Tibial artery (tissue), 4 donors: ENCODE data around the gene SLC6A6.

Experiments
- DNase-seq, 2 donors: peaks; one replicate each; pipeline ENCODE4 v3.0.0-alpha.2; 2019
- H3K27ac ChIP-seq, 2 donors: fragments of 200-600 bp; sonication (generic) in 1 of 2; 1 replicate in 1 of 2; 2 replicates in 1 of 2; pipeline ENCODE4 v1.5.1; 2018 to 2019; ENCODE audit warnings: mild to moderate bottlenecking in 1 of 2
- H3K27me3 ChIP-seq, 2 donors: fragments of 200-600 bp; sonication (generic) in 1 of 2; one replicate each; pipeline versions ENCODE4 v1.5.1 to v1.6.0; 2016 to 2019
- H3K36me3 ChIP-seq, 3 donors: fragments of 200-600 bp; sonication (generic) in 2 of 3; one replicate each; pipeline ENCODE4 v1.5.1; 2016 to 2019; ENCODE audit warnings: mild to moderate bottlenecking in 2 of 3
- H3K4me1 ChIP-seq, 4 donors: fragments of 200-600 bp; sonication (generic) in 2 of 4; 1 replicate in 3 of 4; 2 replicates in 1 of 4; pipeline ENCODE4 v1.5.1; 2016 to 2019
- H3K4me3 ChIP-seq, 2 donors: fragments of 200-600 bp; sonication (generic) in 1 of 2; 1 replicate in 1 of 2; 2 replicates in 1 of 2; pipeline ENCODE4 v1.5.1; 2018 to 2019; ENCODE audit warnings: mild to moderate bottlenecking in 2 of 2
- H3K9me3 ChIP-seq, 3 donors: fragments of 200-600 bp; sonication (generic) in 1 of 3; one replicate each; pipeline ENCODE4 v1.5.1; 2016 to 2019
- intact Hi-C: fragments of 100-400 bp; cut with DNase I; formaldehyde crosslinking; loops from one replicate; pipeline ENCODE4 v1.15.0; 2023; ENCODE audit warnings: low total_unique reads
- TF ChIP-seq, protein P1 (sequence below), 2 experiments: fragments of 200-600 bp in 1 of 2; fragments of 450-650 bp in 1 of 2; IDR thresholded peaks; one replicate each; pipeline ENCODE4 v1.5.1; 2017 to 2019; ENCODE audit warnings: antibody characterized with exemption in 2 of 2, mild to moderate bottlenecking in 1 of 2, moderate library complexity in 1 of 2

Gene SLC6A6

DNA sequence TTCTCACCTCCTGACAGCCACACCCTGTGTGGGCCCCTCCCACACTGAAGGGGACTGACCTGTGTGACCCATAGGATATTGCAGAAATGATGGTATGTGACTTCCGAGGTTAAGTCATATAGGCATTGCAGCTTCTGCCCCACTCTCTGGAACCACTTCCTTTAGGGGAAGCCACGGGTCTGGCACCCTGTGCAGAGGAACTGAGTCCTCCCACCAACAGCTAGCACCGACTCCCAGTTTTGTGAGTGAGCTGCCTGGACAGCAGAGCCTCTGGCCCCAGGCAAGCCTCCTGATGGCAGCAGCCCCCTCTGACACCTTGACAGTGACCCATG, 24.6 kb upstream of the SLC6A6 start:
- Histone ChIP-seq H3K36me3 (no peaks in the 10 kb centered on the region), H3K4me3 (no peak overlapping the region), H3K27me3 (no peaks in the 10 kb centered on the region), H3K27ac (no peak overlapping the region), H3K9me3 (no peaks in the 10 kb centered on the region), H3K4me1 (peaks cover 0 to 19% (median 17%) of the 10 kb centered on the region in 4 donors)
- no peak for DNase-seq
- intact Hi-C loops = no loop called here
- TF ChIP-seq, protein P1, sequence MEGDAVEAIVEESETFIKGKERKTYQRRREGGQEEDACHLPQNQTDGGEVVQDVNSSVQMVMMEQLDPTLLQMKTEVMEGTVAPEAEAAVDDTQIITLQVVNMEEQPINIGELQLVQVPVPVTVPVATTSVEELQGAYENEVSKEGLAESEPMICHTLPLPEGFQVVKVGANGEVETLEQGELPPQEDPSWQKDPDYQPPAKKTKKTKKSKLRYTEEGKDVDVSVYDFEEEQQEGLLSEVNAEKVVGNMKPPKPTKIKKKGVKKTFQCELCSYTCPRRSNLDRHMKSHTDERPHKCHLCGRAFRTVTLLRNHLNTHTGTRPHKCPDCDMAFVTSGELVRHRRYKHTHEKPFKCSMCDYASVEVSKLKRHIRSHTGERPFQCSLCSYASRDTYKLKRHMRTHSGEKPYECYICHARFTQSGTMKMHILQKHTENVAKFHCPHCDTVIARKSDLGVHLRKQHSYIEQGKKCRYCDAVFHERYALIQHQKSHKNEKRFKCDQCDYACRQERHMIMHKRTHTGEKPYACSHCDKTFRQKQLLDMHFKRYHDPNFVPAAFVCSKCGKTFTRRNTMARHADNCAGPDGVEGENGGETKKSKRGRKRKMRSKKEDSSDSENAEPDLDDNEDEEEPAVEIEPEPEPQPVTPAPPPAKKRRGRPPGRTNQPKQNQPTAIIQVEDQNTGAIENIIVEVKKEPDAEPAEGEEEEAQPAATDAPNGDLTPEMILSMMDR (IDR thresholded peaks at IDR 0.05) = no peak

GRCh38 chr3:14378415-14378814, 24.0 kb upstream of the SLC6A6 start:
- Histone ChIP-seq H3K27ac (no peak overlapping the region), H3K36me3 (no peaks in the 10 kb centered on the region), H3K9me3 (no peaks in the 10 kb centered on the region), H3K4me3 (no peak overlapping the region), H3K4me1 (peaks cover 0 to 19% (median 17%) of the 10 kb centered on the region in 4 donors), H3K27me3 (no peaks in the 10 kb centered on the region)
- intact Hi-C loops = no loop called here
- TF ChIP-seq, protein P1 (IDR thresholded peaks at IDR 0.05) = no peak
- DNase-seq = no peak

GRCh38 chr3:14379843-14380242, 22.6 kb upstream of the SLC6A6 start:
- no peak for DNase-seq

GRCh38 chr3:14386254-14386653, 16.2 kb upstream of the SLC6A6 start:
- Histone ChIP-seq H3K27me3 (no peaks in the 10 kb centered on the region), H3K4me1 (peaks cover 0 to 9% (median 3%) of the 10 kb centered on the region in 4 donors), H3K9me3 (no peaks in the 10 kb centered on the region), H3K27ac (no peak overlapping the region), H3K4me3 (no peak overlapping the region), H3K36me3 (no peaks in the 10 kb centered on the region)
- TF ChIP-seq, protein P1 (IDR thresholded peaks at IDR 0.05) = no peak
- intact Hi-C loops = no loop called here
- DNase-seq = no peak

More at GRCh38 chr3:14379843-14380242, 22.6 kb upstream of the SLC6A6 start:
- Histone ChIP-seq H3K9me3 (no peaks in the 10 kb centered on the region), H3K4me3 (no peak overlapping the region), H3K4me1 (peaks cover 0 to 7% (median 5%) of the 10 kb centered on the region in 4 donors), H3K27me3 (no peaks in the 10 kb centered on the region), H3K36me3 (no peaks in the 10 kb centered on the region), H3K27ac (no peak overlapping the region)
- TF ChIP-seq, protein P1 (IDR thresholded peaks at IDR 0.05) = no peak
- intact Hi-C loops = no loop called here

GRCh38 chr3:14388201-14388600, 14.2 kb upstream of the SLC6A6 start:
- no peak overlapping the region for H3K4me3 ChIP-seq
- TF ChIP-seq, protein P1 (IDR thresholded peaks at IDR 0.05) = no peak
- no peaks in the 10 kb centered on the region for H3K9me3 ChIP-seq
- no peak overlapping the region for H3K27ac ChIP-seq
- intact Hi-C loops = no loop called here
- no peaks in the 10 kb centered on the region for H3K27me3 ChIP-seq
- peak in 1 of 2 donors; percentile 37 for DNase-seq
- H3K4me1 ChIP-seq = peaks cover 0 to 17% (median 10%) of the 10 kb centered on the region in 4 donors
- no peaks in the 10 kb centered on the region for H3K36me3 ChIP-seq

DNA sequence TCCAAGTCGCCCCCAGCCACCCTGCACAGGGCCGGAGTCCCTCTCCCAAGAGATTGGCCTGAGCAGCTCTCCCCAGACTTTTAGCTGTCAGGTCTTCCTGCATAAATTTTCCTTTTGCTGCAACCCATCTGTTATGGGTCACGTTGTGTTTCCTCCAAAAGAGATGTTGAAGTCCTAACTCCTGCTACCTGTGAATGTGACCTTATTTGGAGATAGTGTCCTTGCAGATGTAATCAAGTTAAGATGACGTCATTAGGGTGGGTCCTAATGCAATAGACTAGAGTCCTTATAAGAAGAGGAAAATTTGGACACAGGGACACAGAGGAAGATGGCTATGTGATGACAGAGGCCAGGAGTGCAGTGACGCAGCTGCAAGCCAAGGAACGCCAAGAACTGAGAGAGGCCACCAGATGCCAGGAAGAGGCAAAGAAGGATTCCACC, 13.2 kb upstream of the SLC6A6 start:
- intact Hi-C loops = no loop called here
- Histone ChIP-seq H3K4me3 (no peak overlapping the region), H3K4me1 (peaks cover 0 to 27% (median 15%) of the 10 kb centered on the region in 4 donors), H3K27ac (no peak overlapping the region), H3K27me3 (no peaks in the 10 kb centered on the region), H3K36me3 (no peaks in the 10 kb centered on the region), H3K9me3 (no peaks in the 10 kb centered on the region)
- TF ChIP-seq, protein P1 (IDR thresholded peaks at IDR 0.05) = no peak
- no peak for DNase-seq
